Upper lobe of right lung (tissue), 1 donor: Measurements from ENCODE around the gene ELOVL7. TPM values are rescaled to one million over a fixed set of nuclear protein-coding genes. Genes with fewer than 3 reads are reported as not detected.

Source experiments
- ATAC-seq: fragments of 200-7000 bp; cut with Tn5 transposase; one replicate; pipeline ENCODE4 v1.9.1; 2020; ENCODE audit warnings: mild to moderate bottlenecking, moderate library complexity
- DNase-seq: peaks from one replicate; pipeline ENCODE4 v3.0.0-alpha.2; 2020
- H3K27ac ChIP-seq: fragments of 200-600 bp; one replicate; pipeline ENCODE4 v1.8.0; 2022
- H3K27me3 ChIP-seq: fragments of 200-600 bp; one replicate; pipeline ENCODE4 v1.8.0; 2022; ENCODE audit warnings: mild to moderate bottlenecking
- H3K36me3 ChIP-seq: fragments of 200-600 bp; one replicate; pipeline ENCODE4 v1.8.0; 2022
- H3K4me1 ChIP-seq: fragments of 200-600 bp; one replicate; pipeline ENCODE4 v1.8.0; 2022
- H3K4me3 ChIP-seq: fragments of 200-600 bp; one replicate; pipeline ENCODE4 v1.8.0; 2022; ENCODE audit warnings: mild to moderate bottlenecking
- H3K9me3 ChIP-seq: fragments of 200-600 bp; one replicate; pipeline ENCODE4 v1.8.0; 2022
- intact Hi-C: fragments of 100-400 bp; cut with DNase I; formaldehyde crosslinking; loops from one replicate; pipeline ENCODE4 v1.11.0; 2022
- total RNA-seq: library from RNA; stranded (reverse); fragmentation: NEBNext Ultra II Directional; extraction: Animal tissue kit (Norgen Biotek cat#: 25700); gene quantifications from one replicate; pipeline ENCODE4 v1.2.1, GENCODE V29; 2021
- TF ChIP-seq, protein P1 (sequence below): fragments of 200-600 bp; IDR thresholded peaks from one replicate; pipeline ENCODE4 v1.8.0; 2022; ENCODE audit warnings: antibody characterized with exemption
- donor health status: DM: no; HTN: yes; CAD: no; lungs with severe emphysema.

Gene ELOVL7
- total RNA-seq, 1 donor from 2014 or later = 8.2 TPM

DNA sequence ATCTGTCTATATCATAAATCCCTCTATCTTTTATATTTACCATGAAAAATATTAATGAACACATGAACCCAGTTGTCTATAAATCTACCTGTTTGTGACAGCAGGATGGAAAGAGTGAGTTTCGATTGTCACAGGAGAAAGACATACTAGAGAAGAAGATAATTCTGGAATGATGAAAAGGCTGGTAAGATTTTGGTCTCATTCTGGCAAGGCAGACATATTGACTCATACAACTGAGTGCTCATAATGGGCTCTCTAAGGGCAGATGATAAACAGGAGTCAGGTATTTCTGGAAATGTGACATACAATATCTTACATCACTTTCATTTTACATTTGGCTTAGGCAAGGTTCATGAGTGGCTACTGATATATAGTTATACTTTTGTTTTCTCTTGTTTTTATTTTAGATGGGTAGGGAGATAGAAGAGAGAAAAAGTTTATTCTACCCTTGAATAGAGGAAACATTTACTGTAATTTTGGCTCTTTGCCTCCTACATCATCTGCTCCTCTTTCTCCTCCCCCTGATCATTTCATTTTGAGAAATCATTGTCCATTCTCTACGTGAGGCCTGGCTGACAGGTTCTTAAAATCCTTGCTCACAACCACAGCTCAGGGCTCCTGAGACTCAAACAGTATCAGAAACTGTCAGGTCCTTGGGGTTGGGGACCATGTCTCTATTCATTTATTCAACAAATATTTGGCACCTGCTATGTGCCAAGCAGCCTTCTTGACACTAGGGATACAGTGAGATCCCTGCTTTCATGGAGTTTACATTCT lies 14.4 kb downstream of the ELOVL7 start:
- intact Hi-C loops = no loop called here
- Histone ChIP-seq H3K4me3 (no peak overlapping the region), H3K9me3 (no peaks in the 10 kb centered on the region), H3K36me3 (no peaks in the 10 kb centered on the region), H3K4me1 (no peaks in the 10 kb centered on the region), H3K27me3 (no peaks in the 10 kb centered on the region), H3K27ac (no peak overlapping the region)
- DNase-seq (no peak), ATAC-seq (no peak)
- TF ChIP-seq, protein P1, sequence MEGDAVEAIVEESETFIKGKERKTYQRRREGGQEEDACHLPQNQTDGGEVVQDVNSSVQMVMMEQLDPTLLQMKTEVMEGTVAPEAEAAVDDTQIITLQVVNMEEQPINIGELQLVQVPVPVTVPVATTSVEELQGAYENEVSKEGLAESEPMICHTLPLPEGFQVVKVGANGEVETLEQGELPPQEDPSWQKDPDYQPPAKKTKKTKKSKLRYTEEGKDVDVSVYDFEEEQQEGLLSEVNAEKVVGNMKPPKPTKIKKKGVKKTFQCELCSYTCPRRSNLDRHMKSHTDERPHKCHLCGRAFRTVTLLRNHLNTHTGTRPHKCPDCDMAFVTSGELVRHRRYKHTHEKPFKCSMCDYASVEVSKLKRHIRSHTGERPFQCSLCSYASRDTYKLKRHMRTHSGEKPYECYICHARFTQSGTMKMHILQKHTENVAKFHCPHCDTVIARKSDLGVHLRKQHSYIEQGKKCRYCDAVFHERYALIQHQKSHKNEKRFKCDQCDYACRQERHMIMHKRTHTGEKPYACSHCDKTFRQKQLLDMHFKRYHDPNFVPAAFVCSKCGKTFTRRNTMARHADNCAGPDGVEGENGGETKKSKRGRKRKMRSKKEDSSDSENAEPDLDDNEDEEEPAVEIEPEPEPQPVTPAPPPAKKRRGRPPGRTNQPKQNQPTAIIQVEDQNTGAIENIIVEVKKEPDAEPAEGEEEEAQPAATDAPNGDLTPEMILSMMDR = no peak

DNA sequence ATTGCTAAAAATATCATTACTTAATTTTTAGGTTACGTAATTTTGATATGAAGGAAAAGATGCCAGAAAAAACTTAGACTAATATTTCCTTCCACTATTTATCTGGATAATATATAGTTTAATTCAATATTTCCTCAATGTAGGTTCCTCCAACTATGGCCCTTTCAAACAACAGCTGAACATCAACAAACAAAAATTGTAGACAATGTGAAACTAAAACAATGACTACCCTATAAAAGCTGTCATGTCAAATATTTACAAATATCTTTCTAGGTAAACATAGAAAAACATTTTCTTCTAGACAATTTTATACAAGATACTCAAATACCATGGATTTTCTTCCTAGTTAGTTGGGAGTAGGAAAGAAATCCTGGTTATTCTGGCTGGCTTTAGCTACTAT lies 16.9 kb downstream of the ELOVL7 start:
- TF ChIP-seq, protein P1 = no peak
- DNase-seq (no peak), ATAC-seq (no peak)
- no peaks in the 10 kb centered on the region for H3K36me3 ChIP-seq
- H3K4me3 ChIP-seq = no peak overlapping the region
- intact Hi-C loops = no loop called here
- H3K9me3 ChIP-seq = no peaks in the 10 kb centered on the region
- H3K4me1 ChIP-seq = no peaks in the 10 kb centered on the region
- H3K27me3 ChIP-seq = no peaks in the 10 kb centered on the region
- H3K27ac ChIP-seq = no peak overlapping the region

DNA sequence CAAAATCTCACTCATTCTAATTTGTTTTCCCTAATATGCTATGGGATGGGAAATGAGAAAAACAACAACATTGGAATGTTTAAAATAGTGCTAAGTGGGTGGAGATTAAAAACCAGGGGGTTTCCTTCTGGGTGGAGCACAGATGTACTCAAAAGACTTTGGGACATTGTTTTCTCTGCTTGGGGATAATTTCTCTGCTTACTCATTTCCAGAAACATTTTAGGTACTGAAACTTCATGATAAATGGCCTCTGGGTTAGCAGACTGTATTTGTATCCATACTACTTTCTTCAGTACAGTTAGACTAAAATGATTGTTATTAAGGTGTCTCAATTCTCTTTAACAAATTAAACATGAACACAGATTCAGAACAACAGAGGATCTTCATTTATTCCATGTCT lies 17.4 kb downstream of the ELOVL7 start:
- Histone ChIP-seq H3K4me3 (no peak overlapping the region), H3K36me3 (no peaks in the 10 kb centered on the region), H3K4me1 (no peaks in the 10 kb centered on the region), H3K9me3 (no peaks in the 10 kb centered on the region), H3K27me3 (no peaks in the 10 kb centered on the region), H3K27ac (no peak overlapping the region)
- ATAC-seq = no peak
- TF ChIP-seq, protein P1 = no peak
- intact Hi-C loops = no loop called here
- no peak for DNase-seq

GRCh38 chr5:60823574-60823973 lies 20.5 kb downstream of the ELOVL7 start:
- H3K27ac ChIP-seq = no peak overlapping the region
- DNase-seq = no peak
- H3K27me3 ChIP-seq = no peaks in the 10 kb centered on the region
- intact Hi-C loops = no loop called here
- no peak overlapping the region for H3K4me3 ChIP-seq
- no peaks in the 10 kb centered on the region for H3K36me3 ChIP-seq
- H3K9me3 ChIP-seq = no peaks in the 10 kb centered on the region
- no peak for ATAC-seq
- TF ChIP-seq, protein P1 = no peak
- no peaks in the 10 kb centered on the region for H3K4me1 ChIP-seq

GRCh38 chr5:60822285-60822556 lies 21.8 kb downstream of the ELOVL7 start:
- TF ChIP-seq, protein P1 = no peak
- ATAC-seq = no peak
- no peaks in the 10 kb centered on the region for H3K36me3 ChIP-seq
- no peaks in the 10 kb centered on the region for H3K9me3 ChIP-seq
- no peaks in the 10 kb centered on the region for H3K27me3 ChIP-seq
- intact Hi-C loops = no loop called here
- DNase-seq = no peak
- H3K4me1 ChIP-seq = no peaks in the 10 kb centered on the region
- no peak overlapping the region for H3K27ac ChIP-seq
- no peak overlapping the region for H3K4me3 ChIP-seq
